Measurements from ENCODE around the gene DEFB127. TPM values are rescaled to one million over a fixed set of nuclear protein-coding genes. Genes with fewer than 3 reads are reported as not detected.

DEFB127 gene
- total RNA-seq, 4 donors from 2014 or later: not detected

- no peak for TF ChIP-seq CTCF (IDR thresholded peaks at IDR 0.05; ENCODE audit: low read depth)
These were observed 7.4 kb downstream of the DEFB127 start for GRCh38 chr20:164618-165017.

GRCh38 chr20:168876-169275 is 11.6 kb downstream of the DEFB127 start:
- no peak for TF ChIP-seq CTCF (IDR thresholded peaks at IDR 0.05; ENCODE audit: low read depth)

- TF ChIP-seq CTCF (IDR thresholded peaks at IDR 0.05; ENCODE audit: low read depth): no peak
These were observed 27.0 kb downstream of the DEFB127 start for GRCh38 chr20:184288-184687.

GRCh38 chr20:187733-188132 is 30.5 kb downstream of the DEFB127 start:
- no peak for TF ChIP-seq CTCF (IDR thresholded peaks at IDR 0.05; ENCODE audit: low read depth)

GRCh38 chr20:189611-190010 is 32.4 kb downstream of the DEFB127 start, which contains the start of gene DEFB128:
DEFB128 (minus strand) TSS chr20:189711; CDS start chr20:189623, 88 bp downstream.
- no peak for TF ChIP-seq CTCF (IDR thresholded peaks at IDR 0.05; ENCODE audit: low read depth)

GRCh38 chr20:198225-198624 is 41.0 kb downstream of the DEFB127 start:
- no peak for TF ChIP-seq CTCF (IDR thresholded peaks at IDR 0.05; ENCODE audit: low read depth)

GRCh38 chr20:199996-200395 is 42.7 kb downstream of the DEFB127 start:
- TF ChIP-seq CTCF (IDR thresholded peaks at IDR 0.05; ENCODE audit: low read depth): no peak

Other genes with a start within 250 kb of the DEFB127 start
- not detected for gene DEFB125, start 69.8 kb upstream of the DEFB127 start, total RNA-seq
- gene DEFB126, start 14.9 kb upstream of the DEFB127 start, total RNA-seq: not detected
- gene DEFB128, start 32.3 kb downstream of the DEFB127 start, total RNA-seq: not detected
- not detected for gene DEFB129, start 69.8 kb downstream of the DEFB127 start, total RNA-seq
- gene DEFB132, start 100.3 kb downstream of the DEFB127 start, total RNA-seq: 10 to 100 TPM in 2 of 4 donors, under 1 TPM in 1, not detected in 1; 0.66 to 38.4 (median 10.4) TPM
- 1 to 10 TPM; 1.5 to 3.1 (median 2.8) TPM for gene C20orf96, start 133.3 kb downstream of the DEFB127 start, total RNA-seq
- 10 to 100 TPM in 2 of 4 donors, 1 to 10 TPM in 2; 6.5 to 13.4 (median 10.5) TPM for gene ZCCHC3, start 140.1 kb downstream of the DEFB127 start, total RNA-seq
- gene SOX12, start 168.1 kb downstream of the DEFB127 start, total RNA-seq: 1 to 10 TPM; 1.1 to 4.1 (median 2.0) TPM
- gene NRSN2, start 189.7 kb downstream of the DEFB127 start, total RNA-seq: 1 to 10 TPM; 5.2 to 9.4 (median 7.6) TPM
- 1 to 10 TPM; 2.0 to 6.5 (median 3.6) TPM for gene TRIB3, start 223.3 kb downstream of the DEFB127 start, total RNA-seq

All from subcutaneous adipose tissue (tissue), 4 donors.